AG08396 (cell line): ENCODE measurements around the gene NFILZ.
A peak's percentile ranks its signal among the peaks of the same experiment; 100 is the strongest.
"Not testable (repeated sequence)": the region's sequence is repeated elsewhere in the genome, so short reads cannot be mapped to it uniquely, and the experiment has no call there.

Experiments
- DNase-seq: peaks from one replicate; pipeline ENCODE4 v3.0.0; 2012; ENCODE audit warnings: low spot score, mixed read lengths

NFILZ gene

GRCh38 chr19:8611391-8611876 lies 19.0 kb upstream of the NFILZ start:
- DNase-seq = no peak

GRCh38 chr19:8611877-8612806 lies 18.3 kb upstream of the NFILZ start:
- peak; percentile 64 for DNase-seq

DNA sequence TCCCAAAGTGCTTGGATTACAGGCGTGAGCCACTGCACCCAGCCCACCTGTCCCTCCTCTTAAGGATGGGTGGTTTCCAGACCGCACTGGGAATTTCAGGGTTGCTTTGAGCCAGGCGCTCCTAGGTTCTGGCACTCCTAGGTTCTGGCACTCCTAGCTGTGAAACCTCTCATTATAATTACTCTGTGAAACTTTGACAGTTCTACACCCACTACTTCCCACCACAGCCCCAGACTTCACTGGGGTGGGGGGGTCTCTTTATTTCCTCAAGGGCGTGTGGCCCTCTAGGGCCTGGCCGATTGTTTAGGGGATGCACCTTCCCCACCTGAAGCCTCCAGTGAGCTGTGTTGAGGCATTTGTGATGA lies 17.6 kb upstream of the NFILZ start:
- no peak for DNase-seq

DNA sequence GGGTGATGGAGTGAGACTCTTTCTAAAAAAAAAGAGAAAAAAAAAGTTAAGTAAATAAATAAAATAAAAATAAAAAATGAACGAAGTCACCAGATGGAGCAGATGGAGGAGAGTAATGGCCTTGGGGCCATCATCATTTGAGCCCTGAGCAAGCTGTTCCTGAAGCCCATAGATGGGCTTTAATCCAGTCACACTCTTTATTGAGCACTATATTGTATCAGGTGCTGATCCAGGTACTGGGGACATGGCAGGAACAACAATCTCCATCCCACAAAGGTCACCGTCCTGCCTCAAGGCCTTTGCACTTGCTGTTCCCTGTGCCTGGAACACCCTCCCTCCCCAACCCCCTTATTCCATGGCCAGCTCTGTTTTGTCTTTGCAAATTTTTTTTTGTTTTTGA lies 16.0 kb upstream of the NFILZ start:
- DNase-seq = no peak

DNA sequence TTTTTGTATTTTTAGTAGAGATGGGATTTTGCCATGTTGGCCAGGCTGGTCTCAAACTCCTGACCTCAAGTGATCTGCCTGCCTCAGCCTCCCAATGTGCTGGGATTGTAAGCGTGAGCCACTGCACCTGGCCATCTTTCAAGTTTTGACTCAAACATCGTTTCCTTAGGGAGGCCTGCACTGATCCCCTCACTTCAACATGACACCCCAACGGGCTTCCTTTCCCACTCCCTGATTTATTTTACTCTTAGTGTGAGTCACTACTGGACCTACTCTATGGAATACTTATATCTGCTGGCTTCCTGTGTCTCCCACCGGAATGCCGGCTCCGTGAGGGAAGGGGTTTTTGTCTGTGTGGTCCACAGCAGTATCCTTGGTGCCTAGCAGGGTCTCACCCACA lies 15.4 kb upstream of the NFILZ start:
- no peak for DNase-seq

DNA sequence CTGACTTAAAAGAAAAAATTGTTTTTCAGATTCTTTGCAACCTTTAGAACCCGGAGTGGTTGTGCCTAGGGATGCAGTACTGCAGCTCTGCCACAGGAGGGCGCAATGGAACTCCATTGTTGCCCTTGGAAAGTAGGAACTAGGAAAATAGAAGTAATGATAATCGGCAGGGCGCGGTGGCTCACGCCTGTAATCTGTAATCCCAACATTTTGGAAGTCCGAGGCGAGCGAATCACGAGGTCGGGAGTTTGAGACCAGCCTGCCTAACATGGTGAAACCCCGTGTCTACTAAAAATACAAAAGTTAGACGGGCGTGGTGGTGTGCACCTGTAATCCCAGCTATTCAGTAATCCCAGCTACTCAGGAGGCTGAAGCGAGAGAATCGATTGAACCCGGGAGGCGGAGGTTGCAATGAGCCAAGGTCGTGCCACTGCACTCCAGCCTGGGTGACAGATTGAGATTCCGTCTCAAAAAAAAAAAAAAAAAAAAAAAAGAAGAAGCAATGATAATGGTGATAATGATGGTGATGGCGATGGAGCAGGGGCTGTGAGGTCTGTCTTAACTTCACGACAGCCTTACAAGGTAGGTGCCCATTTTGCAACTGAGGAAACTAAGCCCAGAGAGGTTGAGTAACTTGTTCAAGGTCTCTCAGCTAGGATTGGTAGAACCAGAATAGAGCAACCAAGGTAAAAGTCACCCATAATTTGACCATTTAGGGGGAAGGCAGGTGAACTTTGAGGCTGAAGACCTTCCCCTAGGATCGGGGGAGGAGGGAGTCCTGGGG lies 14.4 kb upstream of the NFILZ start:
- DNase-seq = peak; percentile 79

- DNase-seq = no peak
Observed at GRCh38 chr19:8616861-8617260, 13.6 kb upstream of the NFILZ start.

DNA sequence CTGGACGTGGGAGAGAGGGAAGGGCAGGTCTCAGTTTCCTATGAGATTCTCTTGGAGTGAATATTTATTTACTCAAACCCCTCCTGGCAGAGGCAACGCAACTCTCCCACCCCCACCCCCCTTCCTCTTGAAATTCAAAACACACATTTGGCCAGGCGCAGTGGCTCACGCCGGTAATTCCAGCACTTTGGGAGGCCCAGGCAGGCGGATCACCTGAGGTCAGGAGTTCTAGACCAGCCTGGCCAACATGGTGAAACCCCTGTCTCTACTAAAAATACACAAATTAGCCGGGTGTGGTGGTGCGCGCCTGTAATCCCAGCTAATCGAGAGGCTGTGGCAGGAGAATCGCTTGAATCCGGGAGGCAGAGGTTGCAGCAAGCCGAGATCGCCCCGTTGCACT lies 13.1 kb upstream of the NFILZ start:
- not testable (repeated sequence) for DNase-seq

DNA sequence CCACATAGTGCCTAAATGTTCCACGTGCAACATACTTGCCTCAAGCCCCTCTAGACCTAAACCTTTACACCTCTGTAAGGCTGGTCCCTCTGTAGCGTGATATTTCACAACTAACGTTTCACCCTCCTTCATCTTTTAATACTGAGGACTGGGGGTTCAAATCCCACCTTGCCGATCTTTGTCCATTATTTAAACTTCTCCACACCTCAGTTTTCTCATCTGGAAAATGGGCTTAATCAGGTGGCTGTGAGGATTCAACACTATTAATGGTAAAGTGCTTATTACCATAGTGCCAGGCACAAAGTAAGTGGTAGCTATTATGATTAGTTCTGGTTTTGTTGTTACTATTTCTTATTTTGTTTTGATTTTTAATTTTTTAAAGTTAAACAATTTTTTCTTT lies 12.4 kb upstream of the NFILZ start:
- DNase-seq = no peak

DNA sequence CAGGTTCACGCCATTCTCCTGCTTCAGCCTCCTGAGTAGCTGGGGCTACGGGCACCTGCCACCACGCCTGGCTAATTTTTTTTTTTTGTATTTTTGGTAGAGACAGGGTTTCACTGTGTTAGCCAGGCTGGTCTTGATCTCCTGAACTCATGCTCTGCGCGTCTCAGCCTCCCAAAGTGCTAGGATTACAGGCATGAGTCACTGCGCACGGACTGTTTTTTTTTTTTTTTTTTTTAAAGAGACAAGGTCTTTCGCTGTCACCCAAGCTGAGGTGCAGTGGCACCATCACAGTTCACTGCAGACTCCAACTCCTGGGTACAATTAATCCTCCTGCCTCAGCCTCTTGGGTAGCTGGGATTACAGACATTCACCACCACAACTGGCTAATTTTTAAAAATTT lies 11.7 kb upstream of the NFILZ start:
- no peak for DNase-seq

DNA sequence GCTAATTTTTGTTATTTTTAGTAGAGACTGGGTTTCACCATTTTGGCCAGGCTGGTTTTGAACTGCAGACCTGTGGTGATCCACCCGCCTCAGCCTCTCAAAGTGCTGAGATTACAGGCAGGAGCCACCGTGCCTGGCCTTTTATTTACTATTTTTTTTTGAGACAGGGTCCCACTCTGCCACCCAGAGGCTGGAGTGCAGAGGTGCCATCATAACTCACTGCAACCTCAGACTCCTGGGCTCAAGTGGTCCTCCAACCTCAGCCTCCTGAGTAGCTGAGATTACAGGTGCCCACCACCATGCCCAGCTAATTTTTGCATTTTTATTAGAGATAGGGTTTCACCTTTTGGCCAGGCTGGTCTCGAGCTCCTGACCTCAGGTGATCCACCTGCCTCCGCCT lies 7.5 kb upstream of the NFILZ start:
- DNase-seq = not testable (repeated sequence)

DNA sequence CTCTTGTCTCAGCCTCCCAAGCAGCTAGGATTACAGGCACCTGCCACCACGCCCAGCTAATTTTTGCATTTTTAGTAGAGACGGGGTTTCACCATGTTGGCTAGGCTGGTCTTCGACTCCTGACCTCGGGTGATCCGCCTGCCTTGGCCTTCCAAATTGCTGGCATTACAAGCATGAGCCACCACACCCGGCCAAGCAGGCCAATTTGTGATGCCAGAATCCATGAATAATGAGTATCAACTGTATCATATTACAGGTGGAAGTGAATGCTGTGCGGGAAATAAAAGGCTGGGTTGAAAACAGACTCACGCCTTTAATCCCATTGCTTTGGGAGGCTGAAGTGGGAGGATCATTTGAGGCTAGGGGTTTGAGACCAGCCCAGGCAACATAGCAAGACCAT lies 3.6 kb upstream of the NFILZ start:
- no peak for DNase-seq

DNA sequence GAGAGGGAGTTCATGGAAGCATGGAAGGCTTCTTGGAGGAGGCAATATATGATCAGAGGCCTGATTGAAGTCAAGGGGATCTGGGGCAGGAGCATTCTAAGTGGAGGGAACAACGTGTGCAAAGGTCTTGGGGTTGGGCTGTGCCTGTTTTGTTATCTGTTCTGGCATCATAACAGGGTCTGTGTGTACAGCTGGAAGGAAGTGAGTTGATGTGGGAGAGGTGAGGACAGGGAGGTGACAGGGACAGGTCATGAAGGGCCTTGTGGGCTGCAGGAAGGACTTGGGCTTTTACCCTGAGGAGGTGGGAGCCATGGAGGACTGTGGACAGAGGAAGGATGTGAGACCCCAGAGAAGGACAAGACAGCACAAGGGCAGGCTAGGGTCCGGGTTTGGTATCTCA lies 1.2 kb upstream of the NFILZ start:
- DNase-seq = no peak

DNA sequence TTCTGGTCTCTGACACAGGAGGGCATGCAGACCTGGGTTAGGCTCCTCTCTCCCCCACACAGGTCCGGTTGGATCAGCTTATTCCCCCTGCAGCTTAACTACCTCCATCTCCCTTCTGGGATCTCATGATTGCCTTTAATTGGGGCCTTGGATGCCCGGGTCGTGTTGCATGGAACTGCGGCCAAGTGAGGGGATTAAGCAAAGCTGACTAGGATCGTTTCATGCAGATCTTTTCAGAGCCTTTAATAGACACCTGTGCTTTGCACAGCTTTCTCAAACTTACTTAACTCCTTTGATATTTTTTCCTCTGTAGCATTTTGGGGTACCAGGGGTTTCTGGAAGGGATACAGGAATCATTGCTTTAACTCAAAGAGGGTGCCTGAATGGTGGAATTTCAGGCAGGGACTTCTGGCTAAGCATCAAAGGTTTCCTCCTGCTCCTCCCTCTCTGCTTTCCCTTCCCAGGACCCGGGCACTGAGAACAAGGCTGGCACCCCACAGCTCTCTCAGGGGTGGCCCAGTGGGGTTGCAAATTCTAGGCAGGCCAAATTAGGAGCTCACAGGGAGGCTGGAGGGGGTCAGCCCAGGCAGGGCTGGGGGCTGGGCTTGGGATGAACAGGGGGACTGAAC lies 477 bp downstream of the NFILZ start:
- no peak for DNase-seq

GRCh38 chr19:8631425-8631819 lies 989 bp downstream of the NFILZ start:
- peak; percentile 56 for DNase-seq

- no peak for DNase-seq
Observed at GRCh38 chr19:8635422-8635821, 5.0 kb downstream of the NFILZ start.

DNA sequence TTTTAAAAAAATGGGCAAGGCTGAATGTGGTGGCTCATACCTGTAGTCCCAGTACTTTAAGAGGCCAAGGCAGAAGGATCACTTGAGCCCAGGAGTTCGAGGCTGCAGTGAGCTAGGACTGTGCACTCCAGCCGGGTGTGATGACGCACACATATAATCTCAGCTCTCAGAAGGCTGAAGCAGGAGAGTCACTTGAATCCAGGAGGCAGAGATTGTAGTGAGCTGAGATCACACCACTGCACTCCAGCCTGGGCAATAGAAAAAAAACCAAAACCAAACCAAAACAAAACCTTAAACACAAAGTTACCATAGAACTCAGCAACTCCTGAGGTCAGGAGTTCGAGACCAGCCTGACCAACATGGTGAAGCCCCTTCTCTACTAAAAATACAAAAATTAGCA lies 6.6 kb downstream of the NFILZ start:
- DNase-seq = not testable (repeated sequence)

- DNase-seq = no peak
Observed at GRCh38 chr19:8638078-8638619, 7.7 kb downstream of the NFILZ start.

DNA sequence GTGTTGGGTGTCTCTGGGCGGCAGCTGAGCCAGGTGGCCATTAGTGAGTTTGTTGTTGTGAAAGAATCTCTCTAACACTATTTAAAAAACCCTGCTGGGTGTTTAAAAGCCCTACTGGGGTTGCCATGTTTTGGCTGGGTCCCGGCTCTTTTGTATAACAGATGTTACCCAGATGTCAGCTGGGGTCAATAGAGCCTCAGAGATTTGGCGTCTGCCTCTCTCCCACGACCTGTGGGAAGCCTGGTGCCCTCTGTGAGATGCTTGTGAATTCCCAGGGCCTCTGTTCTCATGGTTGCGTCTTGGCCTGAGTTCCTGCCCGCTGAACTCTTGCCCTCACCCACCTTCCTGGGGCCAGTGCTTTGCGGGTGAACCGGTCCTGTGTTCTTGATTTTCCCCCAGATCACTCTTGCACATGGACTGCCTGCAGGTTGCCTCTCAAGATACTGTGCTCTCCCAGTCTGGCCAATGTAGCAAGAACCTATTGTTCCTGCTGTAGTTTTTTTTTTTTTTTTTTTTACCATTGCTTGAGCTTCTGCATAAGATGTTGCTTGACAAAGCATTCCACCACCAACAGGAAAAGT lies 9.5 kb downstream of the NFILZ start:
- DNase-seq = no peak

DNA sequence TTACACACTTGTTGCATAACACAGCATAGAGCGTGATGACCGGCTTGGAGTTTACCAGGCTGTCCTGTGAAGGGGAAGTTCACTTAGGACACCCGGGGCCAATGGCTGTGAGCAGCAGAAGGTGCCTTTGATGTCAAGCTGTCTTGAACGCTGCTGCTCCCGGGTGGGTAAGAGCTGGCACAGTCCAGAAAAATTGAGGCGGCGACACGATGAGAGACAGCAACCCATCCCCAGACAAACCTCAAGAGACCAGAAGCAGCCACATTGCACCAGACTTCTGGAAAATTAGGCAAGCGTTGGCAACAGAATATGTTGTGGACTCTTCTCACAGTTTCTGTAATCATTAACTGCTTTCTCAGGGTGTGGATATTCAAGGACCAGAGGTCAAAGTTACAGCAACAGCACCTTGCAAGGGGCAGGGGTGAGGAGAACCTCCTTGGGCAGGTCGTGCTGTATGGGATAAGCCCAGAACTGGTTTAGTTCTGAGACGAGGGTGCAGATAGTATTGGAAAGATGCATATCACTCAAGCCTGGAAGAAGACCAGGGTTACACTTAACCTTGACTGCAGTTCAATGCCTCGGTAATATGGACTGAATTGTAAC lies 10.1 kb downstream of the NFILZ start:
- no peak for DNase-seq

- no peak for DNase-seq
Observed at GRCh38 chr19:8641221-8641907, 10.9 kb downstream of the NFILZ start.
